ENCODE data around the gene SPN. TPM values are rescaled to one million over a fixed set of nuclear protein-coding genes. Genes with fewer than 3 reads are reported as not detected.

SPN gene
- polyA plus RNA-seq, 1 of the 3 experiments (the other 2 are of a cell fraction): 0.10 TPM

DNA sequence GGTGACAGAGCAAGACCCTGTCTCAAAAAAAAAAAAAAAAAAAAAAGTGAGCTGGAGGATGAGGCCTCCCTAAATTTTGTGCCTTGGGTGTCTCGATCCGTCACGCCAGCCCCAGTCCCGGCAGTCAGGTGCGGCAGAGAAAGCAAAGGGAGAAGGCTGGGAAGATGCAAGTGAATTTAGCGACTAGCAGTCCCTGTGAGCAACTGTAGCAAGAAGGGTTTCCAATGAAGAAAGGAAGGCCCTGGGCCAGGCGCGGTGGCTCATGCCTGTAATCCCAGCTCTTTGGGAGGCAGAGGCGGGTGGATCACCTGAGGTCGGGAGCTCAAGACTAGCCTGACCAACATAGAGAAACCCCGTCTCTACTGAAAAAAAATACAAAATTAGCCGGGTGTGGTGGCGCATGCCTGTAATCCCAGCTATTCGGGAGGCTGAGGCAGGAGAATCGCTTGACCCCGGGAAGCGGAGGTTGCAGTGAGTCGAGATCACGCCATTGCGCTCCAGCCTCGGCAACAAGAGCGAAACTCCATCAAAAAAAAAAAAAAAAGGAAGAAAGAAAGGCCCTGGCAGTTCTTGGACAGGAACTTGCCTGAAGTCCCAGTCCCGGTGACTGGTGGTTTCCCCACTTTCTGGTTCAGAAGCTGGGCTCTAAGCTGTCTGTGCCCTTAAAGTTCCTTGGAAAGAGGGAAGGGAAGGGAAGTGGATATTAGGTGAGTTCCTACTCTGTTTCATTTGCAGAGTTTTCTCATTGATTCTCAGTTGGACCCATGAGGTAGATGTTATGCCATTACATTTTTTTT, 14.1 kb downstream of the SPN start (continued):
- TF ChIP-seq FOXJ3 (CRISPR knock-in tag; IDR thresholded peaks at IDR 0.05) (no peak), USF1 (IDR thresholded peaks at IDR 0.05; ENCODE audit: borderline replicate concordance, low read depth) (no peak), RCOR1 (IDR thresholded peaks at IDR 0.05; ENCODE audit: low read length) (no peak), YY1 (IDR thresholded peaks at IDR 0.05; ENCODE audit: low read depth) (no peak)

GRCh38 chr16:29678691-29679267, 15.7 kb downstream of the SPN start, which contains the start of gene QPRT:
TSS of gene QPRT (plus strand) at chr16:29679180. CDS start at chr16:29679198, 18 bp downstream.
- H3K9ac ChIP-seq: peak within 1 kb of the TSS; percentile 41; the same call in 1 of the 2 replicates
- H3K4me3 ChIP-seq (ENCODE audit: low read depth in 2 of 2, low read length in 1 of 2): peak within 1 kb of the TSS in 1 of 2 experiments; percentile 41; a peak in 3 of 4 replicates
- H3K9me2 ChIP-seq: no peaks in the 10 kb centered on the region
- H3K4me2 ChIP-seq: peak within 1 kb of the TSS; percentile 53
- 67% methylated on average over 3 of the region's 5 CpGs for WGBS (ENCODE audit: low lambda C conversion rate)
- H3K79me2 ChIP-seq (ENCODE audit: insufficient read depth): no peaks in the 10 kb centered on the region
- H3K27ac ChIP-seq (ENCODE audit: low read depth in 2 of 2, low read length in 1 of 2): peak within 1 kb of the TSS in 1 of 2 experiments; percentile 87; a peak in 2 of 4 replicates
- DNase-seq: peak; percentile 91
- peaks cover 0 to 2% of the 10 kb centered on the region in 2 experiments; a peak in 1 of 4 replicates for H3K4me1 ChIP-seq (ENCODE audit: control insufficient read depth in 1 of 2, insufficient read depth in 2 of 2, low read depth in 1 of 2, low read length in 1 of 2)
- TF ChIP-seq RCOR1 (IDR thresholded peaks at IDR 0.05; ENCODE audit: low read length) (peak; percentile 15; the same call in 1 of the 2 replicates), MXI1 (IDR thresholded peaks at IDR 0.05; ENCODE audit: low read depth, low read length) (peak; percentile 56), CHD2 (IDR thresholded peaks at IDR 0.05; ENCODE audit: low read length, partially characterized antibody) (peak; percentile 68), EP300 (IDR thresholded peaks at IDR 0.05; ENCODE audit: borderline replicate concordance in 1 of 2, low read depth in 1 of 2, low read length in 1 of 2) (no peak)
- TF ChIP-seq, protein P1, sequence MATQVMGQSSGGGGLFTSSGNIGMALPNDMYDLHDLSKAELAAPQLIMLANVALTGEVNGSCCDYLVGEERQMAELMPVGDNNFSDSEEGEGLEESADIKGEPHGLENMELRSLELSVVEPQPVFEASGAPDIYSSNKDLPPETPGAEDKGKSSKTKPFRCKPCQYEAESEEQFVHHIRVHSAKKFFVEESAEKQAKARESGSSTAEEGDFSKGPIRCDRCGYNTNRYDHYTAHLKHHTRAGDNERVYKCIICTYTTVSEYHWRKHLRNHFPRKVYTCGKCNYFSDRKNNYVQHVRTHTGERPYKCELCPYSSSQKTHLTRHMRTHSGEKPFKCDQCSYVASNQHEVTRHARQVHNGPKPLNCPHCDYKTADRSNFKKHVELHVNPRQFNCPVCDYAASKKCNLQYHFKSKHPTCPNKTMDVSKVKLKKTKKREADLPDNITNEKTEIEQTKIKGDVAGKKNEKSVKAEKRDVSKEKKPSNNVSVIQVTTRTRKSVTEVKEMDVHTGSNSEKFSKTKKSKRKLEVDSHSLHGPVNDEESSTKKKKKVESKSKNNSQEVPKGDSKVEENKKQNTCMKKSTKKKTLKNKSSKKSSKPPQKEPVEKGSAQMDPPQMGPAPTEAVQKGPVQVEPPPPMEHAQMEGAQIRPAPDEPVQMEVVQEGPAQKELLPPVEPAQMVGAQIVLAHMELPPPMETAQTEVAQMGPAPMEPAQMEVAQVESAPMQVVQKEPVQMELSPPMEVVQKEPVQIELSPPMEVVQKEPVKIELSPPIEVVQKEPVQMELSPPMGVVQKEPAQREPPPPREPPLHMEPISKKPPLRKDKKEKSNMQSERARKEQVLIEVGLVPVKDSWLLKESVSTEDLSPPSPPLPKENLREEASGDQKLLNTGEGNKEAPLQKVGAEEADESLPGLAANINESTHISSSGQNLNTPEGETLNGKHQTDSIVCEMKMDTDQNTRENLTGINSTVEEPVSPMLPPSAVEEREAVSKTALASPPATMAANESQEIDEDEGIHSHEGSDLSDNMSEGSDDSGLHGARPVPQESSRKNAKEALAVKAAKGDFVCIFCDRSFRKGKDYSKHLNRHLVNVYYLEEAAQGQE (IDR thresholded peaks at IDR 0.05; ENCODE audit: low read depth, low read length): no peak
- H3F3A ChIP-seq (replicated peaks; ENCODE audit: insufficient read depth): no peaks in the 10 kb centered on the region
- ChIA-PET POLR2A (interaction anchor here (0.5 to 1.1 kb wide), 5 partner anchors 13 to 387 kb away, joined by 3 to 7 read pairs (median 3); partner anchors contain the start of gene ALDOA), CTCF (interaction anchor here (0.7 to 2.2 kb wide), 5 partner anchors 18 to 1196 kb away, joined by 3 to 9 read pairs (median 3); partner anchors contain the start of gene TLCD3B)
- no peaks in the 10 kb centered on the region for H3K9me3 ChIP-seq
- no peaks in the 10 kb centered on the region for H3K36me3 ChIP-seq (replicated peaks in 1 of 2; ENCODE audit: control insufficient read depth in 1 of 2, insufficient read depth in 2 of 2, low read length in 1 of 2)
- H4K20me1 ChIP-seq (ENCODE audit: insufficient read depth): no peaks in the 10 kb centered on the region
- peak within 1 kb of the TSS; percentile 91; the same call in 1 of the 2 replicates for H2AFZ ChIP-seq (ENCODE audit: low read depth)
- H3K27me3 ChIP-seq (ENCODE audit: insufficient read depth): no peaks in the 10 kb centered on the region

Data from SK-N-SH (cell line).